Dendritic cell treated with granulocyte-macrophage colony-stimulating factor and Interleukin-4, amounts not matched to agents 40 ng/mL and 50 ng/mL, for 4 days (primary cell): ENCODE measurements around the gene DNMT3A.

Experiments
- H3K27ac Mint-ChIP-seq: one replicate; pipeline ENCODE4 v1.8.0; 2022; ENCODE audit warnings: mild to moderate bottlenecking, mixed read lengths
- H3K27me3 Mint-ChIP-seq: one replicate; pipeline ENCODE4 v1.8.0; 2022; ENCODE audit warnings: mild to moderate bottlenecking, mixed read lengths
- H3K36me3 Mint-ChIP-seq: one replicate; pipeline ENCODE4 v1.8.0; 2022; ENCODE audit warnings: low read depth, mixed read lengths
- H3K4me1 Mint-ChIP-seq: one replicate; pipeline ENCODE4 v1.8.0; 2022; ENCODE audit warnings: low read depth, mixed read lengths
- H3K4me3 Mint-ChIP-seq: one replicate; pipeline ENCODE4 v1.8.0; 2022; ENCODE audit warnings: mild to moderate bottlenecking, moderate library complexity, mixed read lengths
- H3K9me3 Mint-ChIP-seq: one replicate; pipeline ENCODE4 v1.8.0; 2022; ENCODE audit warnings: mixed read lengths
- intact Hi-C: fragments of 100-400 bp; cut with micrococcal nuclease; formaldehyde crosslinking; loops from one replicate; pipeline ENCODE4 v1.15.0; 2022

Gene DNMT3A

DNA sequence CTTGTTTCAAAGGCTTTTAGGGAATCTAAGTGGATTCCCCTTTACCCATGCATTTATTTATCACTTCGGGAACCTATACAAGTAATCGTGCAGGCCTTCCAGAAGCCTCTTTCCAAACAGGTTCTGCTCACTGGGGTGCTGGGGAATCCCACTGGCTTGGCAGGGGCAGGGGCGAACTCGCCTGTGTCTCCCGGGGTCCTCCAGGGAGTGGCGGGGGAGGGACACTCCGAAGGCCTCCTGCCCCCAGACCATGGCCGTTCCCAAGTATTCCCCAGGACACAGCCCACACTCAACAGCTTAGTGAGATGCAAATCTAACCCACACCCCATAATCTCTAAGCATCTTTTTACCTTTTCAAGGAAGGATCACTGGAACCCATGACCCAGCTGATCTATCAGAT lies 6.5 kb downstream of the DNMT3A start:
- H3K4me1 Mint-ChIP-seq, result peaks cover 82% of the 10 kb centered on the region
- no peak overlapping the region for H3K27ac Mint-ChIP-seq
- H3K27me3 Mint-ChIP-seq, result no peaks in the 10 kb centered on the region
- peaks cover 38% of the 10 kb centered on the region for H3K36me3 Mint-ChIP-seq
- intact Hi-C loops, result no loop called here
- no peak overlapping the region for H3K4me3 Mint-ChIP-seq
- no peaks in the 10 kb centered on the region for H3K9me3 Mint-ChIP-seq

- no peak overlapping the region for H3K4me3 Mint-ChIP-seq
- H3K9me3 Mint-ChIP-seq, result no peaks in the 10 kb centered on the region
- intact Hi-C loops, result no loop called here
- H3K4me1 Mint-ChIP-seq, result peaks cover 77% of the 10 kb centered on the region
- H3K27ac Mint-ChIP-seq, result no peak overlapping the region
- H3K27me3 Mint-ChIP-seq, result no peaks in the 10 kb centered on the region
- peaks cover 38% of the 10 kb centered on the region for H3K36me3 Mint-ChIP-seq
Measured at GRCh38 chr2:25334482-25334881, 7.2 kb downstream of the DNMT3A start.

- intact Hi-C loops, result no loop called here
- no peak overlapping the region for H3K27ac Mint-ChIP-seq
Measured at GRCh38 chr2:25333981-25334380, 7.7 kb downstream of the DNMT3A start.

DNA sequence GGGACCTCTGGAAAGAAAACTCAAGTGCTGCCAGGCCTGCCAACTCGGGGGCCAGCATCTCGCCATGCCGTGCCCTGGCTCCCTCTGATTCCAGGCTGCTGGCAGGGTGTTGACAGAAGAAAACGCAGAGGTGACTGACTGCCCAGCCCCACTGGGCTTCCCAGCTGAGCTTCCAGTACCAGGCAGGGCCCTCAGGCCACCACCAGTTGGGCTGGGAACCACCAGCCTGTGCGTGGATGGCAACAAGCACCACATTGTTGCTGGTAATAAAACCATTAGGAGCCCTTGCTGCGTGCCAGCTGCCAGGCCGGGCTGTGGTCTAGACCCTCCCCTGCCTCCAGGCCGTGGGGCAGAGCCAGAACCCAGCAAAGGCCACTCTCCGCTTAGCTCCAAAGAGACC lies 9.2 kb downstream of the DNMT3A start:
- H3K4me1 Mint-ChIP-seq, result peaks cover 58% of the 10 kb centered on the region

More at GRCh38 chr2:25333981-25334380, 7.7 kb downstream of the DNMT3A start:
- Mint-ChIP-seq H3K36me3 (peaks cover 38% of the 10 kb centered on the region), H3K27me3 (no peaks in the 10 kb centered on the region), H3K4me3 (no peak overlapping the region), H3K4me1 (peaks cover 72% of the 10 kb centered on the region), H3K9me3 (no peaks in the 10 kb centered on the region)

GRCh38 chr2:25331686-25332365 lies 9.9 kb downstream of the DNMT3A start:
- no peaks in the 10 kb centered on the region for H3K27me3 Mint-ChIP-seq
- no peak overlapping the region for H3K4me3 Mint-ChIP-seq
- H3K4me1 Mint-ChIP-seq, result peaks cover 51% of the 10 kb centered on the region
- intact Hi-C loops, result no loop called here
- peaks cover 41% of the 10 kb centered on the region for H3K36me3 Mint-ChIP-seq
- H3K9me3 Mint-ChIP-seq, result peaks cover 15% of the 10 kb centered on the region
- no peak overlapping the region for H3K27ac Mint-ChIP-seq

More for the DNA sequence above, 9.2 kb downstream of the DNMT3A start:
- Mint-ChIP-seq H3K36me3 (peaks cover 41% of the 10 kb centered on the region), H3K4me3 (no peak overlapping the region), H3K27ac (no peak overlapping the region), H3K27me3 (no peaks in the 10 kb centered on the region), H3K9me3 (peaks cover 7% of the 10 kb centered on the region)
- intact Hi-C loops, result no loop called here

- Mint-ChIP-seq H3K36me3 (peaks cover 47% of the 10 kb centered on the region), H3K27ac (peak overlapping the region; percentile 12)
- intact Hi-C loops, result no loop called here
Measured at GRCh38 chr2:25330937-25331336, 10.8 kb downstream of the DNMT3A start.

DNA sequence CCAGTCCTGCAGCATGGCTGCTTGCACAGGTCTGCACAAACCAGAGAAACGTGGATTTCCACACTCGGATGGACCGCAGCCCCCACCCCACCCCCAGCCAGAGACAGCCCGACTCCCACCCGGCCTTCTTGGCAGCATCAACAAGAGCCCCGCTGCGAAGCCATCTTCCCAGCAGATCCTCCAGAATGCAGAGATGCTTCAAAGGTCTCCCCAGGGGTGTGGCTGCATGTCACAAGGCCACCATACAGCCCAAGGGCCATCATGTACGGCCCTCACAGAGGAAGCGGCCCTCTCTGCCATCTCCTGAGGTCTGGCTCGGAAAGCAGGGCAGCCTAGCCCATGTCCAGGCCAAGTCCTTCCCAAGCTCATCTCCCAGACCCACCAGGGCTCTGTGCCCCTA lies 11.5 kb downstream of the DNMT3A start:
- Mint-ChIP-seq H3K4me3 (no peak overlapping the region), H3K36me3 (peaks cover 52% of the 10 kb centered on the region), H3K27me3 (no peaks in the 10 kb centered on the region), H3K9me3 (peaks cover 27% of the 10 kb centered on the region), H3K27ac (peak overlapping the region; percentile 12), H3K4me1 (peaks cover 37% of the 10 kb centered on the region)
- intact Hi-C loops, result no loop called here

More at GRCh38 chr2:25330937-25331336, 10.8 kb downstream of the DNMT3A start:
- H3K9me3 Mint-ChIP-seq, result peaks cover 24% of the 10 kb centered on the region
- H3K4me3 Mint-ChIP-seq, result no peak overlapping the region
- peaks cover 43% of the 10 kb centered on the region for H3K4me1 Mint-ChIP-seq
- H3K27me3 Mint-ChIP-seq, result no peaks in the 10 kb centered on the region

DNA sequence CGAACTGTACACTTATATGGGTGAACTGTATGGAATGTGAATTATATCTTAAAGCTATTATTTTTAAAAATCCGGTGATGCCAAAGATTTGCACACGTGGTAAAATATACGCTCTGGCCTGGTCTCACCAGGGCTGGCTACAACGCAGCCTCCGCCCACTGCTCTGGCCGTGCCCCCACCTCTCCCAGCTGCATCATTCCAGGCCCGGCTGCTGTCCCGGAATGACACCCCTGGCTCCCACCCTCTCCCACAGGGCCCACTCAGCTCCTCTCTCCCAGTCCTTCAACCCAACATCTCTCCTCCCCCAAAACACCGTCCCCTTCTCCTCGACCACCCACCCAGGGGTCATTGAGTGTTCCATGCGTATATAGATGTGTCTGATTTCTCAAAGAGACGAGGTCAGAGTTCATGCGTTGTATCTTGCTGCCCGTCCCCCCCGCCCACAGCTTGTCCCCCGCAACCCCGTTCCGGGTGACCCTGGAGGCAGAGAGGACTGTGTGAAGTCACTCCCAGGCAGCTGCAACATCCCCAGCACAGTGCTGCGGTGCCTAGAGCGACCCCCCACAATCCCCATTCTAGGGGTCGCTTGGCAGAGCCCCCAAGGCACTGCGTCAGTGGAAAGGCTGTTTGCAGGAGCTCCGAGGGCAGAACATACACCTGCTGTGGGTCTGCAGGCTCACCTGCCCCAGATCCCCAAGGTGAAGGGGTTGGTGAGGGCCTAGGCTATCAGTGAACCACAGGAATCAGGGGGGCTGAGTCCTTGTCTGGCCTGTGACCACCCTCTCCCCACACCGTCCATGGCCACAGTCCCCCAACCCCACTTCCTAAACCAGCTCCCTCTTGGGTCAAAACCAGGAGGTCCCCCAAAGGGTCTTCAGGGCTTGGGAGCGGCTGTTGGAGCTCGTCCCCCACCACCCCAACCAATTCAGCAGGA lies 13.3 kb downstream of the DNMT3A start:
- H3K27me3 Mint-ChIP-seq, result no peaks in the 10 kb centered on the region
- no peak overlapping the region for H3K4me3 Mint-ChIP-seq
- no peak overlapping the region for H3K27ac Mint-ChIP-seq
- peaks cover 52% of the 10 kb centered on the region for H3K36me3 Mint-ChIP-seq
- intact Hi-C loops, result no loop called here
- peaks cover 30% of the 10 kb centered on the region for H3K4me1 Mint-ChIP-seq
- H3K9me3 Mint-ChIP-seq, result peaks cover 27% of the 10 kb centered on the region

DNA sequence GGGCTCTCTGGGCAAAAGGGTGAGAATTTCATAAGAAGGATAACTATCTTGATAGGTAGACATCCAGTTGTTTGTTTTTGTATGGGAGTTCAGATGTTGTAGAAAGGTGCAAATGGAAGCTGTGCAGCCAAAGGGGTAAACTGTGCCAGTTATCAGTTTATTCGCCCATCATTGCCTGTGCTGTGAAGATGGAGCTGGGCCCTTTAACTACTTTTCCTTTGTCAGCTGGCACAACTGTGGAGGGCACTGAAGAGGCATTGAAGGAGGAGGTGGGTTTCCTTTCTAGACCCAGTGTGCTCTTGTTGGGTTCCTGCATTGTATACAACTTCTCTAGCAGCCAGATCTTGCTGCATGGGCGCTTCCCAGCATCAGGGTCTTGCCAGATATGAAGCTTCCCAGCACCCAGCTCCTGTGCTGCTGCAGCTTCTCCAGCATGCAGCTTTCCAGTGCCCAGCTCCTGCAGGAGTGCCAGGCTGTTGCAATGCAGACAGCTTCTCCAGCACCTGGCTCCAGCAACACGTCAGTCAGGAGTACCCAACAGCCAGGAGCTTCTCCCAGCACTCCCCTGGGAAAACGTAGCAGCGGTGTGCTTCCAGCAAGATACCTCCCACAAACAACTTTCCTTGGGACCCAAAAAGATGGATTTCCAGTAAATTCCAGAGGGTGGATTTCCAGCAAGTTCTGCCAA lies 15.3 kb downstream of the DNMT3A start:
- Mint-ChIP-seq H3K27me3 (no peaks in the 10 kb centered on the region), H3K9me3 (peaks cover 27% of the 10 kb centered on the region), H3K4me1 (peaks cover 31% of the 10 kb centered on the region), H3K27ac (no peak overlapping the region), H3K4me3 (no peak overlapping the region), H3K36me3 (peaks cover 42% of the 10 kb centered on the region)
- intact Hi-C loops, result no loop called here

DNA sequence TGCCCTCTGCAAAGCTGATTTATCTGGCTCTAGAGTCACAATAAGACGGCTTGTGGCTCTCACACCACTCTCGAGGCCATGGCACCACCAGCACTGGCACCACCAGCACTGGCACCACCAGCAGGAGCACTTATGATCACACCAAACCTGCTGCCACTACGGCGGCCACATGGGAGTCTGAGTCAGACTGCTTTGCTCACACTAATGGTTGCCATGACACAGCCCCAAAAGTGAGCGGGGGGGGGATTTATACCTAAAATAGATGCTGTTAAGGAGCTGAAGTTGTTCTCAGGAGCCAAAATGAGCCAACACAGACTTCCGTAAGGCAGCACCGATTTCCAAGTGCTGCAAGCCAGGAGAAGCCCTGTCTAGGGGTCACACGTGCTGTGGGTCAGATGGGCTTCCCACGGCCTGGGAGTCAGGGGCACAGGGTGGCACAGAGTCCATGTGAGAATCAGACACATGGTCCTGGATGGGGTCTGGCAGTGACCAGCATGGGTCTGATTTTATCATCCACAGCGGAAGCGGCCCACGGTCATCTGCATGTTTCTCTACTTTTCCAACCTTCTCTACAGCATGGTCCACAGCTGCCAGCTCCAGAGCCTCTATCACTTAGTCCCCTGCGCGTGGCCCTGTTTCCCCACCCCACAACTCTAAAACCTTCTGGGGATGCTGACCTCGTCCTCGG lies 16.7 kb downstream of the DNMT3A start:
- Mint-ChIP-seq H3K4me3 (no peak overlapping the region), H3K36me3 (peaks cover 33% of the 10 kb centered on the region), H3K4me1 (peaks cover 21% of the 10 kb centered on the region), H3K27ac (no peak overlapping the region), H3K9me3 (peaks cover 27% of the 10 kb centered on the region), H3K27me3 (no peaks in the 10 kb centered on the region)
- intact Hi-C loops, result no loop called here

DNA sequence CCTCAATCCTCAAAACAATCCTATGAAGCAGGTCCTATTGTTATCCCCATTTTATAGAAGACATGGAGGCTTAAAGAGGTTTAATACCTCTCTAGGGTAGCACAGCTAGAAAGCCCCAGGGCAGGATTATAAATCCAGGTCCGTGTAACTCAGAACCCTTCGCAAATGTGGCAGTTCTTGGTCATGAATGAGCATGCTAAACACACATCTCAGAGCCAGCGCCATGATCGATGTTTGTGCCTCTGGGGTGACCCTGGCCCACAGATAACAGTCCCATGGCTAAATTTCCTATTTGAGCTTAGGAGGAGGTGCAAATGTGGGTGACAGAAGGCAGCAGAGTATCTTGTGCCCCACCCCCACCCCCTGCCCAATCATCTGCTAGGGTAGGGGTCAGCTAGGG lies 17.5 kb downstream of the DNMT3A start:
- Mint-ChIP-seq H3K4me1 (peaks cover 28% of the 10 kb centered on the region), H3K9me3 (peaks cover 27% of the 10 kb centered on the region), H3K27me3 (no peaks in the 10 kb centered on the region), H3K36me3 (peaks cover 41% of the 10 kb centered on the region), H3K4me3 (no peak overlapping the region), H3K27ac (no peak overlapping the region)
- intact Hi-C loops, result no loop called here

DNA sequence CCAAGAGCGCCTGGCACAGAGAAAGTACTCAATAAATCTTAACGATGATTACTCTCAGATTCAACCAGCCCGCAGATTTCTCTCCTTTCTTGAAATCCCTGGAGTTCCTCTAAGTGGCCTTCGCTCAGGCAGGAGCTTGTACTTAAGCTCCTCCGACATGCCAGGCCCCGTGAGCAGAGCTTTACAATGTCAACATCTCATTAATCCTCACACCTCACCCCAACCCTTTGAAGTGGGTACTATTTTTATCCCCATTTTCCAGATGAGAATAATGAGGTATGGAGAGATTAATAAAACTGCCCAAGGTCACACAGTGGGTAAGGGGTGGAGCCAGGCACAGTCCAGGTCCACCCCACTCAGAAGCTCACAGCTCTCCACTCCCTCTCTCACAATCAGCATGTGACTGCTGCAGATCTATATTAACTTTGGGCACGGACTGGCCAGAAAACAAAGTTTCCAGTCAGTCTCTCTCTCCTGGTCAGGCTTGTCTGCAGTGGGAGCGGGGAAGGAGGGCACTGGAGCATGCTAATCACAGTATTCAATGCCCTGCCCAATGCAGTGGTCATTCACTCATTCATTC lies 18.0 kb downstream of the DNMT3A start:
- peaks cover 43% of the 10 kb centered on the region for H3K36me3 Mint-ChIP-seq
- H3K9me3 Mint-ChIP-seq, result peaks cover 27% of the 10 kb centered on the region
- no peaks in the 10 kb centered on the region for H3K27me3 Mint-ChIP-seq
- intact Hi-C loops, result no loop called here
- H3K4me1 Mint-ChIP-seq, result peaks cover 30% of the 10 kb centered on the region
- H3K4me3 Mint-ChIP-seq, result no peak overlapping the region
- no peak overlapping the region for H3K27ac Mint-ChIP-seq

DNA sequence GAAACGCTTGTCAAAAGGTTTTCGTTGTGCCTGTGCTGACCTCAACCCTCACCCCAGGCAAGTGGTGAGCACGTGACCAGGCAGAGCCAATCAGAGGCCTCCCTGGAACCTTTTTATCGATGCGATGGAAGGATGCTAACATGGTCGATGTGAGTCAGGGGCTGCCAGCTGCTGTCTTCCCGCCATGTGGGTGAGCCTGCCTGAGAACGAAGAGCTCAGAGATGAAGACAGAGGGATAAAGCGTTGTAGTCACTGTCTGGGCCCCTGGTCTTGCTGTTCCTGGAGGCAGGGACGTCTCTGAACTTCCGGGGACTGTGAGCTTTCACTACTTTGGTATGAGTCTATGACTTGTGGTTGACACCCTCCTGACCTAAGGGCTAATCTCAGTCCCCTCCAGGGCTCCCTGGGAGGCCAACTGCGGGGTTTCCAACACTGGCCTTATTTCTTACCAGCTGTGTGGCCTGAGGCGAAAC lies 18.6 kb downstream of the DNMT3A start:
- Mint-ChIP-seq H3K4me1 (peaks cover 30% of the 10 kb centered on the region), H3K4me3 (no peak overlapping the region), H3K27me3 (no peaks in the 10 kb centered on the region), H3K27ac (no peak overlapping the region), H3K36me3 (peaks cover 38% of the 10 kb centered on the region), H3K9me3 (peaks cover 24% of the 10 kb centered on the region)
- intact Hi-C loops, result no loop called here
